IPS-18c (cell line): ENCODE data around the gene C1QTNF6.

Experiments
- H3K4me3 ChIP-seq: 2 replicates; pipeline ENCODE4 v1.7.0; 2013; ENCODE audit warnings: low read depth, mild to moderate bottlenecking, low read length, moderate library complexity; ENCODE audit not compliant: insufficient read depth
- H3K9me3 ChIP-seq: one replicate; pipeline ENCODE4 v1.6.1; 2013; ENCODE audit warnings: mild to moderate bottlenecking, low read length, moderate library complexity; ENCODE audit not compliant: control insufficient read depth, insufficient read depth

C1QTNF6 gene

DNA sequence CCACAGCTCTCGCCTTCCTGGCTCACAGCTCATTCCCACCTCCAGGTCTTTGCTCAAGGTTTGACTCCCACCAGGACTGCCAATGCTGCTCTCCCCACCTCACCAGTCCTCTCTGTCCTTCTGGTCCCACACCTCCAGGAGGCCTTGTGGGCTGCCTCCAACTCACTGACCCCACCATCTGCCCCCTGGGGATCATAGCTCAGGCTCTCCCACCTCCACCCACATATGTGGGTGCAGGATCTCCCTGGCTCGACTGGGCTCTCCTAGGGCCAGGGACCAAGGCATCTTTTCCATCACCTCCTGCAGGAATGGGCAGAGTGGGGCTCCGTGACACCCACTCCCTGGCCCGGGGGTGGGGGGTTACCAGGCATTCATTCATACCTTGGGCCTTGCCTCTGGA, 38.0 kb upstream of the C1QTNF6 start:
- Histone ChIP-seq H3K4me3 (no peak overlapping the region), H3K9me3 (no peaks in the 10 kb centered on the region)

- H3K4me3 ChIP-seq = no peak overlapping the region
- H3K9me3 ChIP-seq = no peaks in the 10 kb centered on the region
Observed at GRCh38 chr22:37225481-37225880, 37.4 kb upstream of the C1QTNF6 start.

DNA sequence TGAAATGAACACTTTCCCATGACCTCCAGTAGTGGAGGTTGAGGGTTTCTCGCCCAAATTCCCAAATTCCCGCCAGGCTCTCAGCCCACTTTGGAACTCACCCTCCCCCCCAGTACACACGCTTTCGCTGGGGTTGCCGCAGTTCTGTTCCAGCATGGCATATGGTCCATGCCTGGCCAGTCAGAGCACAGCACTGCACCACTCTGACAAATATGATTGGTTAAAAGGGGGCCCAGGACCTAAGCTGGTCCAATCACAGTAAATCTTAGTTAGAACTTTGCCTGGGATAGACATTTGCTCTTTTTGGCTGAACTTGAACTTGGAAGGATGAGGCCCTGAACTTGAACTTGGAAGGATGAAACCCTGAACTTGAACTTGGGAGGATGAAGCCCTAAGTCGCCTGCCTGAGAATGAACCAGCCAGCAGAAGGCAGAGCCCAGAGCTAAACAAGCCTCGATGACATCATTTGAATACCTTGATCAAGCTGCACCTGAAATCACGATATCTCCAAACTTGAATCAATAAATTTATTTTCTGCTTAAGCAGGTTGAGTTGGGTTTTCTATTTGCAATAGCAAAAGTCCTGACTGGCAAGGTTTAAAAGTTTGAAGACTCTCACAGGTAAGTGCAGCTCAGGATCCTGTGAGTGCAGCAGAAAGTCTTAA, 36.8 kb upstream of the C1QTNF6 start:
- Histone ChIP-seq H3K9me3 (no peaks in the 10 kb centered on the region), H3K4me3 (no peak overlapping the region)

DNA sequence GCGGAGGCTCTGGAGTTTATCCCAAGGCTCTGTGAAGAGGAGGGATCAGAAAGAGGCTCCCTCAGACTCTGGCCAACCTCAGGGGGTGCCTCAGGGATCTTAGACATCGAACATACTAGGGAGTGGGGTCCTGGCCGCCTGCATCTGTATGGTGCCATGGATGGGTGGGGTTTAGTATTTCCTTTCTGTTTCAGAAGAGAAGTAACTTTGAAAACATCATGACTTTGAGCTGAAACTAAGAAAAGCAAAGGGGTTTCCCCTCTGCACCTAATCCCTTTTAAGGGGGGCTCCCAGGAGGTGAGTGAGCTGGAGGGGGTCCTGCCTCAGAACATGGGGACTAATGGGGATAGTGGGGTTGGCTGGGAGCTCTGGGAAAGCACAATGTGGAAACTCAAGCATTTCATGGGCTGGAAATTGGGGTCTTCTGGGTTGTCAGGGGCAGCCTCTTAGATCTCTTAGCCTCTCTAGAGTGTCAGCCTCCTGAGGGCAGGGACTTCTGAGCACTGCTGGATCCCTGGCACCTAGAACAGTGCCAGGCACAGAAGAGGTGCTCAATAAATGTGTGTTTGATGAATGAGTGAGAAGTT, 36.0 kb upstream of the C1QTNF6 start:
- H3K9me3 ChIP-seq = no peaks in the 10 kb centered on the region
- H3K4me3 ChIP-seq = no peak overlapping the region

DNA sequence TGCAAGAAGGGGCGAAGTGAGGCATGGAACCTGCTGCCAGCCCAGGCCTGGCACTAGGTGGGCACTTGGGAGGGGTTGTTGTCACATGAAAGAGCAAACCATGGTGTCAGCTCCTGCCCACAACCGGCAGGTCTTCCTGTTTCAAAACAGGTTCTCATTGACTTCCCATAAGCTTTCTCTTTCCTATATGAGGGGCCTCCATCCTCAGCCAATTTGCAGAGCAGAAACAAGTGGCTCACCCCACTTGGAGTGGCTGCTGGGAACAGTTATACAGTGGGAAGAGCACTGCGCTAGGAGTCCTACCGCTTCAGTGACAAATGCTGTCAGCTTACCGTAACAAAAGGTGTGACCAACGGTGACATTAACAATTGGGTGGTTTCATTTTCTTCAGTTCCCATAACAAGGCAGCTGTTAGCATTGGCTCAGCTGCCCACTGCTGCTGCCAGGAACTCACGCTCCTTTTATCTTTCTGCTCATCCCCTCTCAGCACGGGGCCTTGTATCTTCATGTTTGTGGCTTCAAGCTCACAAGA, 34.5 kb upstream of the C1QTNF6 start:
- Histone ChIP-seq H3K9me3 (no peaks in the 10 kb centered on the region), H3K4me3 (no peak overlapping the region)

DNA sequence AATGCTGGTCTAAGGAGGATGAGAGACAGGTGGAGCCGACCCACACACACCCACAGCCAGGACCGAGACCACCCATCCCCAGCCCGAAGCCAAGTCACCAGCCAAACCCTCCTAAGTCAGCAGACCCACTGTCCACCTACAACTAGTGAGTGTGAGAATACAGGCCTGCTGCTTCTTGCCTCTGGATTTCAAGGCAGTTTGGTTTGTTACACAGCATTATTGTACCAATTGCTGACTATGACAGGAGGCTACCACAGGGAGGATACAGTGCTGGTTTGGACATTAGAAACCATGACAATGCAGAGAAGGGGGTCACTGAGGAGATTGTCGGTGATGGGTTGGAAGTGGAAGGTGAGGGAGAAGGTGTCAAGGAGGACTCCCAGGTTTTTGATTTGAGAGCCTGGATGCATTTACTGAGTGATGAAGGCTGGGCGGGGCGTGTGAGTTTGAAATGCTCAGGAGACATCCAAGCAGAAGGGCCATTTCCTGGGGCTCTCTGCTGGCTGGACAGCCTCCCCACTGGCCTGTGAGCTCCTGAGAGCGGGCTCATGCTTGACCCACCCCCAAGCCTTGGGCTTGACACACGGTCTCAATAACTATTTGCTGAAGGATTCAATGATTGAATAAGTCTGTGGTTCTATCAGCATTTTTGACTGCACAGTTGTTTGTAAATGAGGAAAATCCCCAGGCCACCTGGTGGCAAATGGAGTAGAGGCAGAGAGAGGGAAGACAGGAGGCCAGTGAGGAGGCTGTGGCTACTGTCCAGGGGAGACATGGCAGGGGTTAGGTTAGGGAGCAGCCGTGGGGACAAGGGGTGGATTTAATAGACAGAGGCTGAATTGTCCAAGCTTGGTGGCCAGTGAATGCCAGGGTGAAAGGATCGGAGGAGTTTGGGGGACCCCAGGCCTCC, 33.6 kb upstream of the C1QTNF6 start:
- no peak overlapping the region for H3K4me3 ChIP-seq

DNA sequence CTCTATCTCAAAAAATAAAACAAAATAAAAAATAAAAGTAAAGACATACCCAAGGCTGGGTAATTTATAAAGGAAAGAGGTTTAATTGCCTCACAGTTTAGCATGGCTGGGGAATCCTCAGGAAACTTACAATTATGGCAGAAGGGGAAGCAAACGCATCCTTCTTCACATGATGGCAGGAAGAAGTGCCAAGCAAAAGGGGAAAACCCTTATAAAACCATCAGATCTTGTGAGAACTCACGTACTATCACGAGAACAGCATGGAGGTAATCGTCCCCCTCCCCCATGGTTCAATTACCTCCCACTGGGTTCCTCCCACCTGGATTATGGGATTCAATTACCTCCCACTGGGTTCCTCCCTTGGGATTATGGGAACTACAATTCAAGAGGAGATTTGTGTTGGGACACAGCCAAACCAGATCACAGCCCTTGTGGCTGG, 32.5 kb upstream of the C1QTNF6 start:
- no peak overlapping the region for H3K4me3 ChIP-seq
- H3K9me3 ChIP-seq = no peaks in the 10 kb centered on the region

More for the DNA sequence above, 33.6 kb upstream of the C1QTNF6 start:
- no peaks in the 10 kb centered on the region for H3K9me3 ChIP-seq

GRCh38 chr22:37219533-37219932, 31.5 kb upstream of the C1QTNF6 start:
- Histone ChIP-seq H3K4me3 (no peak overlapping the region), H3K9me3 (no peaks in the 10 kb centered on the region)

DNA sequence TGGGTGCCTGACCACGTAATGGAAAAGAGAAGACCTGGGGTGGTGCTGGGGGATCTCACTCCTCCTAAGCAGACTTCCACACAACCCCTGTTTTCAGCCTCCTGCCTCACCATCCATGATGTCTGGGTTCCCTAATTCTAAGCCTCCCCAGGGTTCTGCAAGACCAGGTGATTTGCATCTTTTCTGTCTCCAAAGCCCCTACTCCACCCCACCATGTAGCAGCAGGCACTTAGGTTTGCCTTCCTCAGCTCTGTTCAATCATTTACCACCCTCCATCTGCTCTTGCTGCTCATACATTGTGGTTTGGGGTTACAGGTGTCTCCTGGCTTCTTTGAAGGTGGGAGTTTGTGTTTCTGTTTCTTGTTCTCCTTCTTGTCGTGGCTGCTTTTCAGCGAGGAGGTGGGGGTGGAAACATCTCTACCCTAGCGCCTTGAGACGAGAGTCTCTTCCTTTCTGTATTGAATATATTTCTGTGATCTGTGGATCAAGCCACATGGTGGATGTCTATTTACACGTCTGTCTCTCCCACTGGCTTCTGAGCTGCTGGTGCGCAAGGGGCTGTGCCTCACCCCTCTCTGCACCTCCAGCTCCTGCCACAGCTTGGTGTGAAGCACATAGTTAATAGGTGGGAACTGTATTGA, 30.8 kb upstream of the C1QTNF6 start:
- Histone ChIP-seq H3K9me3 (no peaks in the 10 kb centered on the region), H3K4me3 (no peak overlapping the region)

DNA sequence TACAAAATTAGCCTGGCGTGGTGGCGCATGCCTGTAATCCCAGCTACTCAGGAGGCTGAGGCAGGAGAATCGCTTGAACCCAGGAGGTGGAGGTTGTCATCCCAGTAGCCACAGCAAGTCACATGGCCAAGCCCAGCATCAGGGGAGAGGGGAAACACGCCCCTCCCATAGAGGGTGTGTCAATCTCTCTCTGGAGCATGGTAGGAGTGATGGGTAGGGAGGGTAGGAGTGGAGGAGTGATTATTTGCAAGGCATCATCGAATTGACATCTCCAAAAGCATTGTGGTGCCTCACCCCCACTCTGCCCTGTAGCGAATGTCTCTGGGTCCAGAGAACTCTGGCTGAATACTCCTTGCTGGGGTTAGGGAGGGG, 30.3 kb upstream of the C1QTNF6 start:
- Histone ChIP-seq H3K4me3 (no peak overlapping the region), H3K9me3 (no peaks in the 10 kb centered on the region)

GRCh38 chr22:37215890-37216289, 27.8 kb upstream of the C1QTNF6 start:
- Histone ChIP-seq H3K9me3 (no peaks in the 10 kb centered on the region), H3K4me3 (no peak overlapping the region)

DNA sequence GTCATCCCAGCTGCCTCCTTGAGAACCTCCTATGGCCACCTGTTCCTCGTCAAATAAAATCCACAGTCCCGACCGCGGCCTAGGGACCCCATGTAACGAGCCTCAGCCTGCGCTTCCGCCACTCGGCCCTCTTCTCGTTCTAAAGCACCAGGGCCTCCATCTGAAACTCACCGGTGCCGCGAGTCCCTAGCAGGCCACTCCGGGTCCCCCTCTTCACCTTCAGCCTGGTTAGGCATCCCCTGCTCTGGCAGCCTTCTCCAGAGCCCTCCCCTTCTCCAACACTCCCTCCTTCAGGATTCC, 26.6 kb upstream of the C1QTNF6 start:
- Histone ChIP-seq H3K4me3 (no peak overlapping the region), H3K9me3 (no peaks in the 10 kb centered on the region)

DNA sequence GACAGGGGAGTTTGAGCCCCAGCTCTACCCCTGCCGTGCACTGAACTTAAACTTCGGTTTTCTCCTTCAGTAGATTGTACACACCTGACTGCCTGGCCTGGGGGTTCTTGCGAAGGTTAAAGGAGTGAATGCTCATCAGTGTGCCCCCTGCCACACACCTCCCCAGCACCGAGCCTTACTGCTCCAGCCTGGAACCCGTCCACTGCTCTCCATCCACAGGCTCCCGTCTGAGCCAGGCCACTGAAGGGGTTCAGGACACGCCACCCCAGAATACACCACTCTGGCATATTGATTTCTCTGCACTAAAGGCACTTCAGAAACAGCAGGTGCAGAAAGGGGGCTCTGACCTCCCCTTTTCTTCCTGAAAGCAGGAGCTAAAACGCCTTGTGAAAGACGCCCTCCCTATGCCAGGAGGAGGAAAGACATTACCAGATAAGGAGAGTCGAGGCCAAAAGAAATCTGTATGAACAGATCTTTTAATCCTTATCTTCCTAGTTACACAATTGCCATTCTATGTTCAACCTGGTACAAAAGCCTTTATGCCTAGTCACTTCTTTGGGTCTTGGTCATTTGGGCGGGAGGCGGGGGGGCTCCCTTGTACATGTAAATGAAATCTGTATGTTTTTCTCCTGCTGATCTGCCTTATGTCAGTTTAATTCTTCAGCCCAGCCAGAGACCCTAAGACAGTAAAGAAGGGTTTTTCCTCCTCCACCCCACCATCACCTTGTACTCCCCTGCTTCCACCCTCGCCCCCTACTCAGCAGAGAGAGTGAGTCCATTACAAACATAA, 26.1 kb upstream of the C1QTNF6 start:
- no peaks in the 10 kb centered on the region for H3K9me3 ChIP-seq
- H3K4me3 ChIP-seq = no peak overlapping the region

DNA sequence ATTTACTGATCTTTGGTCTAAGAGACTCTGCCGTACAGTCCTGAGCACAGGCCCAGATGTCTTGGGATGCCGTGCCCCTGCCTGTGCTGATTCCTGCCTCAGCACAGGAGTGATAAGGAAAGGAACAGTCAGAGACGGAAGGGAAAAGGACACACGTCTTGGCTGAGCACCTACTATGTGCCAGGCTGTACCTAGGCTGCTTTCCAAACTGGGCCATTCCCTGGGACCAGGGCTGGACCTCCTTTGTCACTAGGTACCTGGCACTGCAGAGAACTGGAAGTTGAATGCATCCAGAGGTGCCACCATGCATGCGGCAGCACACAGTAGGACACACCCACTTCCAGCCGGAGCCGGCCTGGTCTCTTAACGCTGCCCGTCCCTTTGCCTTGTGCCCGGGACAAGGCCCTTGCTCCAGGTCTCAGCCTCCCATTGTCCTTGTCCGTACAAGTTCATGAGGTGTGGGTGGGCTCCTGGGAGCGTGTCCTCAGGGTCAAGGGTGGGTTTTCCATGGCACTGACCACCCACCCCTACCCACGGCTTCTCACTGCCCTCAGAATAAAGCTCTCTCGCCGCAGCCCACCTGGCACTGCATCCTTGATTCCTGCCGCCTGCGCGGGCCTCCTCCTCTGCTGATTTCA, 25.3 kb upstream of the C1QTNF6 start:
- Histone ChIP-seq H3K4me3 (no peak overlapping the region), H3K9me3 (no peaks in the 10 kb centered on the region)

DNA sequence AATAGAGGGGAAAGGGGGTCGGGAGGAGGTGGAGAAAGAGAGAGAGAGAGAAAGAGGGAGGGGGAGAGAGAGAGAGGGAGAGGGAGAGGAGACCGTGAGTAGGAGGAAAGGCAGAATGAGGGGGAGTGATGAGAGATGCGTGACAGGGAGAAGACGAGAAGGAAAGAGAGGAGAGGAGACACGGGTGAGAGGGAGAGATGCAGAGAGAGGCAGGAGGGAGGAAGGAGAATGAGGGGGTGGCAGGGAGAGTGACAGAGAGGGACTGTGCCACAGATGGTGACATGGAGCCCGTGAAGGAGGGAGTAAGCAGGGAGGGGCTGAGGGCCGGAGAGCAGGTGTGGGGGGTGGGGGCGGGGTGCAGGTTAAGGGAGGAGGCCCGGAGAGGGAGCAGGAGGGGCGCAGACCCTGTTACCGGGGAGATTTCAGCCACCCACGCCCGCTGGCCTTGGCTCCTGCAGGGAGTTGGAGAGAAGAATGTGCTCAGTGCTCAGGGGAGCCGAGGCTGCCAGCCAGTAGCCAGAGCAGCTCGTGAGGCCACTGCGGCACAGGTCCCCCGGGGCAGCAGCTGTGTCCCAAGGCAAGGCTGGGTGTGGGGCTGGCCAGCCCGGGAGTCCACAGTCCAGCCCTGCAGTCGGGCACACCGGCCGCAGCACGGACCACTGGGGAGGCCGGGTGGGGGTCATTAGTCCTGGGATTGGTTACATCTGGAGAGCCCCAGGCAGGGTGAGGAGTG, 24.3 kb upstream of the C1QTNF6 start, which contains the start of gene SSTR3:
TSS of gene SSTR3 (minus strand) at position 304 of the 733 bp plus-strand sequence. CDS start 4,674 bp downstream, outside the sequence.
- no peaks in the 10 kb centered on the region for H3K9me3 ChIP-seq
- no peak within 1 kb of the TSS for H3K4me3 ChIP-seq

- H3K4me3 ChIP-seq = no peak overlapping the region
- no peaks in the 10 kb centered on the region for H3K9me3 ChIP-seq
Observed at GRCh38 chr22:37211866-37212173, 23.8 kb upstream of the C1QTNF6 start.
